NCI-H128 (cell line): Measurements from ENCODE around the gene RREB1.

Source experiments
- DNase-seq: peaks from one replicate; lab custom pipeline; 2025; ENCODE audit not compliant: unreplicated experiment; lab: John Stamatoyannopoulos, UW

The RREB1 gene

DNA sequence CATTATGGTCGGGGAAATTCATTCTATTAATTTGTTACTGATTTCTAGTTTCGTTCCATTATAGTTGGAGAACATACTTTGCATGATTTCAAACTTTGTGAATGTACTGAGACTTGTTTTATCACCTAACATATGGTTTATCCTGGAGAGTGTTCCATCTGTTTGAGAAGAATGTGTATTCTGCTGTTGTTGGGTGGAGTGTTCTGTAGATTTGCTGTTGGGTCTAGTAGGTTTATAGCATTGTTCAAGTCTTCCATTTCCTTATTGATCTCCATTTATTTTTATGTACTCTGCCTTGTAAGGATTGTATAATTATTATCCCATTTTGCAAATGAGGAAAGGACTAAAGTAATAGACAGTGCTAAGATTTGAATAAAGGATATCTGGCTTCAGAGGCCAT, 85.4 kb downstream of the RREB1 start:
- no peak for DNase-seq

DNA sequence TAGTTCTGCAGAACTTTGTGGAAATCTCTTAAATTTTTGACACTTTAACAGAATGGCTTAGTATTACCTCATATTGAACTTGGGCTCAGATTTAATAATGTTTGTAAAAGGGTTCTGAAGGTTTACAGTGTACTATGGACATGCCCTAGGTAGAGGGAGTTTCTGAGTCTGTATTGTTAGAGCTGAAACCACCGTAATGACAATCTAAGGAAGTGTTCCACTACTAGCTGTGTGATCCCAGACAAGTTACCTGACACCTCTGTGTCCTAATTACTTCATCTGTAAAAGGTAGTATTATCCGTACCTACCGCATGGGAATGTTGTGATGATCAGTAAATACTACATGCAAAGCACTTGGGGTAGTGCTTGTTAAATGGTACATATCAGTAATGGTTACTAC, 86.9 kb downstream of the RREB1 start:
- DNase-seq, result no peak

DNA sequence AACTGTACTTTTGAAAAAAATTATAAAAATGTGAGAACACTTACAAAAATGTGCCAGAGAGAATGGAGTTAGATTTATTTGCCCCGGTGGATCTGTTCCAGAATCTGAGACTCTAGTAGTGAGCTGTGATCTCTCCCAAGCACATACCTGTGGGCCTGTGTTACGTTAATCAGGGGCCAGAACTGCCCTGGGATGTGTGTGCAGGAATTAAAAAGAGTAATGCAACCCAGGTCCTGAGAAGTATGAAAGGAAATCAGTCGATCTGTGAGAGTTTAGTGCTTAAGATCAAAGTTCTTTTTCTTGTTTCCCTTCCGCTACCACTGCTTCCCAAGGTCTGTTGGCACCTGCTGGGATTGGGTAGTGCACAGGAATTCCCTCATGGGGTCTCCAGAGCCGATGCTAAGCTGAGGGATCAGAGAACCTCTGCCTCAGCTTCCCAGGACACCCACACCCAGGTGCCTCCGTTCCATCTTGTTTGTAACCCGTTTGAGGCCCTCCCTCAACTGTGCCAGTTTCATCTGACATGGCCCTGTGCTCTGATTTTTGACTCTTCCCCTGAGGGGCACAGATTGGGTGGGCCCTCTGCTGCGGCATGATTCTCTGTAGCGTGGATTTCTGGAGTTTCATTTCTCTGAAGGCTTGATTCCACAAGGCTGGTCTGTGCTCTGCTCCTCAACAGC, 87.7 kb downstream of the RREB1 start:
- no peak for DNase-seq

DNA sequence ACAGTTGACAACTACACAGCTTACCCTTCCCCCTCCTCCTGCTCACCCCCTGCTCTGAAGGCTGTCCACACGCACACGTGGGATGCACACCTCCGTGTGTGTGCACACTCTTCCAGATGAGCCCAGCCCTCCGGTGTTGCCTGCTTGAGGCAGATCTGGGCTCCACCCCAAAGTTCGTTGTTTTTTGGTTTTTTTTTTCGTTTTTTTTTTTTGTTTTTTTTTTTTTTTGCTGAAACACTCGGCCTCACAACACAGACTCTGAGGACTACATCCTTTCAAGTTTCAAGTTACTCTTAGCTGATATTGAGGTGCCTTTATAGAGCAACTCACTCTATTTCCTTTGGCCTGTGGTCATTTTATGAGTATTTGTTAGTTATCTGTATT, 88.2 kb downstream of the RREB1 start:
- DNase-seq, result no peak

DNA sequence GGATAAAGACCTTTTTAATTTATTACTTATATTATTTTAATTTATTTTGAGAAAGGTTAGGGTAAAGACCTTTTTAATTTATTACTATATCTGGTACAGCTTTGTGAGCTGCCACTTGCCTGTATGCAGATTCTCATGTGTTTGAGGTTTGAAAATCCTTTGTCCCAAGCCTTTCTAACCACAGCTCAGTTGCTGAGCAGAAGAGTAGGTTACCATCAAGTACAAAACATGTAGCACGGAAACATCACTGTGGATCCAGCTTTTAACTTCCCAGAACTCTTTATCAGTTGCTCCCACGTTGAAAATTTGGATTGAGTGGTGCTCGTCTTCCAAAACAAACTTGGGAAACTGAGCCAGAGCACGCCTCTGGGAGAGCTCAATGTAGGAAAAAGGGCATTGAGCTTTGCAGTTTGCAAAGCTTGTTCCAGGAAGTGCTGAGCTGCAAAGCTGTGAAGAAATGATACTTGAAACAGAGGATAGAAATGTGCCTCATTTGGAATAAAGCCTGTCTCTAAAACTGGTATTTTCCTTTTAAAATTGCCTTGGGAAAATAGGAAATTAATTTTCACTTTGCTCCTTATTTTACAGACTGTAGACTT, 89.0 kb downstream of the RREB1 start:
- DNase-seq, result no peak

DNA sequence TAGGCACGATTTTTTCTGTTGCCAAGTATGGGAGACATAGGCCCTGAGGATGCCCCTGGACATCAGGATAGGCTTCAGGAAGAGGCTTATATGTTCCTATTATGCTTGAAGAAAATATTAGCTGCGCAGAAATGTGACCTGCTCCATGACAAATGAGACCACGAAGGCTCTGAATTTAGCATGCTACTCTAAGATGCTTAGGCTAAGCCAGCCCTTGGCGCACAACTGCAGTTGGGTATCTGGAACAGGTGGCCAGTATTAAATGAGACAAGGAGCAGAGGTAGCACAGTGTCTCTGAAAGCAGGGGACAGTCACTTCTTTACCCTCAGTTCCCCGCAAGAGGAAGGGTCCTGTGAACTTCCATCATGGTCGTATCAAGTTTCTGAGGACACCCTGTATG, 90.0 kb downstream of the RREB1 start:
- DNase-seq, result no peak

DNA sequence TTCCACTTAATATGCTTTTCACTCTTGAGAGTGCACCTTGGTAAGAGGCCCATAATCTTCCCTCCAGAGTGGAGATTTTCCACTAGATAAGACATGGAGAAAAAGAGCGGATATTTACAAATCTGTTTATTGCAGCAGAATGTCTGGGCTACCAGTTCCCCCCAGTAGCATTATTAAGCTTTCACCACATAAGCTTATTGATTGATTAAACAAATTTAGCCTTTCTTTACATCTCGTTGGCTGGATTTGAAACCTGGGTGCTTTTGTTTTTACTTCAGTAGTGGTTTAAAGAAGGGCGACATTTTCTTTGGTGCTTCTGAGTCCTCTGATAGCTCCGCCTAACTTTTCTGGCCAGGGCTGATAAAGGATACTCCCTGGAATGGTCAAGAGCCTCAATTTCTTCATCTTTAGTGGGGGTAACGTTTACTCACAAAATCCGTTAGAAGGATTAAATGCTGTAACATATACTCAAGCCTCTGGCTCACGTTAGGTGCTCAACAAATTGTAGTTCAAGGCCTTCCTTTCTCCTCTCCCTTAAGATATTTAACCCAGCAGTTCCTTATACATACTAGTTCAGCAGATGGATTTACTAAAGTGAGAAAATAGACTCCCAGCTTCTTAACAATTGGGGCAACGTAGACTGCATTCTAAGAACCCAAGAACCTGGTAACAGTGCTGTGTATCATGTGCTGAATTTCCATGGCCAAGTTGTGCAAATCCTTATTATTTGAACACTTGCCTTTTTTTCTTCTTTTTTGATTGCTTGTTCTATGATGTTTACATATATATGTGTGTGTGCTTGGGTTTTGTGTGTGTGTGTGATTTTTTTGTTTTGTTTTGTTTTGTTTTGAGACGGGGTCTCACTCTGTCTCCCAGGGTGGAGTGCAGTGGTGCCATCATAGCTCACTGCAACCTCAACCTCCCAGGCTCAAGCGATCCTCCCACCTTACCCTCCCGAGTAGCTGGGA, 91.4 kb downstream of the RREB1 start:
- DNase-seq, result no peak

DNA sequence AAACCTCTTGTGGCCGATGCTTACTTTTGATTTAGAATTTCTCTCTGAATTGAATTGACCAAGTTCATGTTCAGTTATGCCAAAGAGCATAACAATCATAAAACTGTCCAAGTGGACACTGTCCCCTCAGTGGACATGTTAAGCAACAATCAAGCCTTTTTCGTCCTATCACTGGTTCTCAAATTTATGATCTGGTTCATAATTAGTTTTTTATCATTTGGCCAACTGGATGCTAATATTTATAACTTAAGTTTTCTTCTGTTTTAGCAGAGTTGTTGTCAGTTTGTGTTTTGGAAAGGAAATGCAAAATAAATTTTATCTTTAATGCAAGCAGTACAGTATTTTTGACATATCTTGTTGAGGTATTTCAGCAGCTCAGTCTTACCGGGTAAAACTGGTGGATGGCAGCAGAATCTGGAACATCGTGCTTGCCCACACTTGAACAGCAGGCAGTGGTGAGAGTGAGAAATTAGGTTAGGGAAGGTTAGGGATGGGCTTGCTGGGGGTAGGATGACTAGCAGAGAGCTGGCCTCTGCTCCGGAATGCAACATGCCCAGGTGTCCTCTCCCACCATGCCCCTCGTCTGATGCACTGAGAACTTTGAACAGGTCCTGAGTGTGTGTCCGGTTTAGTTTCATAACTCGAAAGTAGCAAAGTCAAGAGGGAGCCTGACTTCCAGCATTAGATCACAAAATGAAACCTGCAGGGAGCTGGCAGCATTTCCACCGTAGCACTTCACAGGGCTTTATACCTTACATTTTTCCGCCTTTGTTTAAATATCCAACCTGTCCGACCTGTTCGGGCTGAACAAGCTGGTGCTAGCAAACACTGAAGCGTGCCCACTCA, 93.1 kb downstream of the RREB1 start:
- DNase-seq, result no peak

DNA sequence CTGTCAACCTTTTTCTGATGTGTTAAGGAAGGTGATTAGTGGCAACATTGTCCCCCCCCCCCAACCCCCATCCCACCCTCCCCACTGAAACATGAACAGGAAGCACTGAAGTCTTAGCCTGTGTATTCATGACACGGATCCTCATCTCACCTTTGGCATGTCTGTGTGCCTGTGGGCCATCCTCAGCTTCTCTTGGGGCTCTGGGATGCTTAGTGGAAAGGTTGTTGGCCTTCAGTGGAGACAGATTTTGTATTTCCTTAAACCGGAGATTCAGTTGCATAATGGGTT, 93.6 kb downstream of the RREB1 start:
- no peak for DNase-seq

DNA sequence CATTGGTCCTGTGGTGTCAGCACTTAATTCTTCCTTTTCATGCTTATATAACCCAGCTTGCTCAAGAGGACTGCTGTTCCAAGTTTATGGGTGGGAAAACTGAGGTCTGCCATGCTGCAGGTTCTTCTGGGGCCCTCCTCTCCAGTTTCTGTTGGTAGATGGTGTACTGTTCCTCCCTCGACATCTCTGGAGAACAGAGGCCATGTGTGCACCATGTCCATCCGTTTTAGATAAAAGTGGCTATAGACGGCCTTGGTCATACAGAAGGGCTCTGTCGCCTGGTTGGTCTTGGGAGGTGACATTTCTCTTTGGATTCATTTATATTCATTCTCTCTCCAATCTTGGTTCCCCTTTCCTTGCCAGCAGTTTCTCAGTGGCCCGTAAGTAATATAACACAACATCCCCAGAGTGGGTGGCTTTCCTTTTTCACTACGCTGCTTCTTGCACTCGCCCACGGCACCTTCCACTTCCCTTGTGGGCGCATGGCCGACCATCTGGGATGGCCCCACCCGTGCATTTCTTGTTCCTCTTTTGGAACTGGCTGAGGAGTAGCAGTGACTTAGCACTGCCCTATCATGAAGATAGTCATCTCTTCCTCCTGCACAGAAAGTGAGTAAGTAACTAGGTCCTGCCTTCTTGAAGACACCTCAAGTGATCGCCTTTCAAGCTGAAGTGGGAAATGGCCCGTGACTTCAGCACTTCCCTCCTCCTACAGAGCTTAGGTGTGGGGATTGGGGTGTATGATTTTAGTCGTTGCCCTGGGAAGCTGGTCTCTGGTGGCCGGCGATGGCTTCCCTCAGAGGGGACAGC, 94.2 kb downstream of the RREB1 start:
- DNase-seq, result no peak

DNA sequence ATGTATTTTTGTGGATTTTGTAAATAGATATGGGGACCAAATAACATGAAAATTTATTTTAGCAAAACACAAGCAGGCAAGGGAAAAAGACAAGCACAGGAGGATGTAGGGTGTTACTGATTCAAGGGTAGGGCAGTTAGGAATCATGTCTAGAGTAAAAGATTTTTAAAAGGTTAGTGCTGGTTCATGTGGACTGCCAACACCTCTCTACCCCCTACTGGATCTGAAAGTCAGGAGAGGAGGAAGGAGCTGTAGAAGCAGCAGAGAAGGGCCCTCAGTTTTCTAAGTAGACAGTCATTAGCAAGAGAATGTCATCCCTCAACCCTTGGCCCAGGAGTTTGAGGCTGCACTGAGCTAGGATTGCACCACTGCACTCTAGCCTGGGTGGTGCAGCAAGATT, 95.2 kb downstream of the RREB1 start:
- no peak for DNase-seq

DNA sequence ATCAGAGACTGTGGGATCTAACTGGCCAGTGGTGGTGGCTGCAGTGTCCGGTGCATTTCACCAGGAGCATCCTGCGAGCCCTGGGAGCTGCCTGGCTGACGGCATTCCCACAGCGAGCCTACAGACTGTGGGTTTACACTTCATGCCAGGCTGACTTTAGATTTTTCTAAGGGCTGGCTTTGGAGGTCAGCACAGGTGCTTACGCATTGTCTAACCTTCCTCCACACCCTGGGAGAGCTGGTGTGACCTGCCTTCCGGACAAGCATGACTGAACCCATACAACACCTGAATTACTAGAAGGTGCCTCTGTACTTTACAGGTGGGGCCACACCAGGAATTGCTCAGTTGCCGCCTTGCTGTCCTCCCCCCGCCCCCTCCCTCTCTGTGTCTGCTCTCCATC, 96.2 kb downstream of the RREB1 start:
- no peak for DNase-seq

DNA sequence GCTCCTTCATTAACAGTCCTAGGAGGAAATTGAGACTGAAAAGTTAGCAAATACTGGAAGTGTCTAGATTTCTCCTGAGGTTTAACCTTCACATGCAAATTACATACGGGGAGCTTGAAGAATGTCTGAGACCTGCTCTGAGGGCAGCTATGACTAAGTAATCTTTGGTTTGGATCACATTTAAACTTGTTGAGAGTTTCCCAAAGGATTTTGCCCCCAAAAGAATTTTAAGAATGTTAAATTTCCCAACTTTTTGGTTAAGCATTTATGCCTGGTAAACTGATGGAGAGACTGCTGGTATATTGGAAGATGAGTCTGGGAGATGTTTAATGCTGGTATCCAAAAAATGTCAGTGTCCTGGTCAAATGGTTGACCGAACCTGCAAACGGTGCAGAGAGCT, 97.0 kb downstream of the RREB1 start:
- no peak for DNase-seq

DNA sequence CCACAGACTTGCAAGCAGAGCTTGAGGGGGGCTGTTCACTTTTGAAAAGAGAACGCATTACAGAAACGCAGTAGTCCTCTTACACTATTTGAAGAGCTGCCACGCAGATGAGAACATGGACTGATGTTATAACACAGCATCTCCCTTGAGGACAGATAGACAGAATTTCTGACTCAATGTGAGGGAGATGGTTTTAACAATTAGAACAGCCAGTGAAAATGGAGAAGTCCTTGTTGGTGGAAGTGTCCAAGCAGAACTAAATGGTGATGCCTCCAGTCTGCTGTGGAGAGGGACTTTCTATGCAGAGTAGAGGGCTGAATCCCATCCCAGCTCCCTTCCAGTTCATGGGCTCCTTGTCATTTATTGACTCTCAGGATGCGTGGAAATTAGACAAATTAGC, 100.0 kb downstream of the RREB1 start:
- no peak for DNase-seq

DNA sequence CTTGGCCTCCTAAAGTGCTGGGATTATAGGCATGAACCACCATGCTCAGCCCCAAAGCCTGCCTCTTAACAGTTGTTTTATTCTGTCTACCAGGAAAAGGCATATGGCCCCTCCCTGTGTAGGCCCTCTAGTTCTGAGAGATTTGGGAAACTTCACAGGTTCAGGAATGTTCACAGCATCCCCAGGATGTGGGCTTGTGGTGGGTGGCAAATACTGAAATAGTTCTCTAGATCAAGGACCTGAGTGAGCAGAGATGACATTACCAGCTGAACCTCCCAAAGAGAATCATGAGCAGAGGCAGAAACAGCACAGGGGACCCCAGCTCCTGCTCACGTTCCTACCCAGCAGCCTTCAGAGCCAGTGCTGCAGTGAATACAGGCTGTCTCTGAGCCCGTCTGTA, 105.7 kb downstream of the RREB1 start:
- DNase-seq, result no peak

DNA sequence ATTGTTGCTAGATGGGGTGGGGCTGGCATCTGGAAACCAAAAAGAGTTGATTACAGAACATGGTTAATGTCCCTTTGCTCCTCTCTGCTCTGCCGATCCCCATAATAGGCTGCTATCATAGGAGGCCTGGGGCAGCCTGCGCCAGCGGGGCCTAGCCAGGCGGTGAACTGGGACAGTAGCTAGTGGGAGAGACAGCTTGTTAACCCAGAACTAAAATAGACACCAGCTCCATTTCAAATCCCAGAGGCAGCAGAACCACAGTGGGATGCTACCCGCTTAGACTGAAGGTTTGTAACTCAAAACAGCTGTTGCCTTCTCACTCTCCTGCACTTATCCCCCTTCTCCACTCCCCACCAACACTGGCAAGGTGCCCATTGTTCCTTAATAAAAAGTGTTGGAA, 106.7 kb downstream of the RREB1 start:
- no peak for DNase-seq

DNA sequence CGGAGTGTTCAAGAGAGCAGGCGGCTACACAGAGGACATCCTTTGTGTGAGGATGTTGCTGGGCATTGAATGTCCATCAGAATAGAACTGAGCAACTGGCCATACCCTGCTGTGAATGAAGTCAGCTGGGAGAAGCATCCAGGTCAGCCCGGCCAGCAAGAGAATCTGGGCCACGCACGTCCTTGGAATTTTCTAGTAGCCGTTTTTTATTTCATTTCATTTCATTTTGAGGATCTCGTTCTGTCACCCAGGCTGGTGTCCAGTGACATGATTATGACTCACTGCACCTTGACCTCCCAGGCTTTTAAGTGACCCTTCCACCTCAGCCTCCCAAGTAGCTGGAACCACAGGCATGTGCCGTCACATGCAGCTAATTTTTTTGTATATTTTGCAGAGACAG, 107.4 kb downstream of the RREB1 start:
- no peak for DNase-seq

DNA sequence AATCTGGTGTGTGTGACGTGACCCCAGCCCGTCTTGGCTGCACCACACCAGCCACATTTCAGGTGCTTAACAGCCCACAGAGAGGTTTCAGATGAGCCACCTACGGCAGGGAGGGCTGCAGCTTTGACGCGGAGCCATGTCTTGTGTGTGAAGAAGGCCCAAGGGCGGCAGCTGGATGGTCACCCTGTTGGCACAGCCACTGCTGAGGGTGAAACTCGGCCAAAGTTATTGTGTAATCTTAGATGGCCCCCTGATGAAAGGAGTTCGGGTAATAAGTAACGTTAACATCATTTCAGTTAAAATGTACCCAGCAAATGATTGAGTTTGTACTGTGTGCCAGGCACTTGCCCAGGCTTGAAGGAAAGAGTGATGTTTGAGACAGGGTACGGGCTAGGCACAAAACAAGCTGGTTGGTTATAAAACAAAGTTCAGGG, 108.1 kb downstream of the RREB1 start:
- no peak for DNase-seq

DNA sequence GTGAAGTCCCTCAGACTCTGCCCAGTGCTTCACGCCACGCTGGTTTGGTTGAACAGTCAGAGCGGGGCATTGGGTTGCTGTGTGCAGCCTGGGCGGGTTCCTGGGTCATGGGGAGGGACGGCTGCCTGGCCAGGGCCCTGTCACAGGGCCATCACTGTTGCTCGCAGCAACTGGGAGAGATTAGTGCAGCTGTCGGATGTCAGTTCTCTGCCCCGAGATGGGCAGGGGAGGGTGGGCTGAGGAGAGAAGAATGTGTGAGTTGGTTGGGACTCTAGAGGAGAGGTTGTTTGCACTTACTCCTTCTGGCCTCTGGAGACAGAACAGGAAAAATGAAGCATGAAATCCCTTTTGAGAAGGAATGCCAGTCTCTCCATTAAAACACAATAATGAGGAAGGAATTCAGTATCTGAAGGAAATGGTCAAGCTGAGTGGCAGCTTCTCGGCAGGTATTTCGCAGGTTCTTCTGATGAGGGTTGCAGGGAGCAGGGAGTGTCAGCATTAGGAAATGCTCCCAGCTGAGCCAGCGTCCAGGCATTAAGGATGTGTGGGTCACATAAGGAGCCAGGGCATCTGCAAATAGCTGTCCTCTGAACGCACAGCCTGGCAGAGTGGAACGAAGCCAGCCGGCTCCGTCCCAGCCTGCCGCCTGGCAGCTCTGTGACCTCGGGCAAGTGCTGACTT, 109.3 kb downstream of the RREB1 start:
- DNase-seq, result no peak

DNA sequence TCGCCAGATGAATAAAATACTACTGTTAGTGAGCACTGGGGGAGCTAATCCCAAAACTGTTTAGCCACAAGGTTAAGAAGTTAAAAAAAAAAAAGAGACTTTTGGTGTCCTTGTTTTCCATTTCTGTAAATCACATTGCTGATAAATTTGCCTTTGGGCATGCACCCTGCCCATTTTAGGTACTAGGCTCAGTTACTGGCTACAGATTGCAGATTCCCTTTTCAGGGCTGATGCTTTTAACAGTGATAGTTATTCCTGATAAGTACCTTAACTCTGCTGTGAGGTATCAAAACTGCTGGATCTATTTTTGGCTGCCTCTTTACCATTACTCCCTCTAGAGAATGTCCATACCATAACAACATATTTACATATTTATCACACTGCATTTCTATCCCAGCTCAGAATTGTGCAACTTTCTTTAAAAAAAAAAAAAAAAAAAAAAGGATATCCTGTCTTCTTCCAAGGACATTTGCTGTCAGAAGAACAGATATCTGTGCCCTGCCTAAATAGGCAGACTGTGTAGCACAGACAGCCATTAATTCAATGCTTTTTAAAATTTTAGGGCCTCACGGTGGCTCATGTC, 110.7 kb downstream of the RREB1 start:
- no peak for DNase-seq
